Suprapubic skin (tissue), 4 donors: ENCODE results near the gene HOXC6.

Source experiments
- EP300 ChIP-seq: sonication (generic); formaldehyde crosslinking; IDR thresholded peaks from one replicate; pipeline ENCODE4 v1.6.1; 2017; ENCODE audit warnings: antibody characterized with exemption
- POLR2A ChIP-seq, 2 donors: fragments of 450-650 bp; IDR thresholded peaks; one replicate each; pipeline ENCODE4 v1.6.1; 2017; ENCODE audit warnings: antibody characterized with exemption in 2 of 2, mild to moderate bottlenecking in 2 of 2, moderate library complexity in 2 of 2
- POLR2AphosphoS5 ChIP-seq, 3 donors: sonication (generic); formaldehyde crosslinking; IDR thresholded peaks; one replicate each; pipeline ENCODE4 v1.6.1; 2017; ENCODE audit warnings: antibody characterized with exemption in 3 of 3
- TF ChIP-seq, protein P1 (sequence below), 2 donors: fragments of 200-600 bp in 1 of 2; fragments of 450-650 bp in 1 of 2; sonication (generic) in 1 of 2; IDR thresholded peaks; one replicate each; pipeline ENCODE4 v1.5.1; 2016 to 2019; ENCODE audit warnings: antibody characterized with exemption in 2 of 2, mild to moderate bottlenecking in 1 of 2, moderate library complexity in 1 of 2

- TF ChIP-seq, protein P1, sequence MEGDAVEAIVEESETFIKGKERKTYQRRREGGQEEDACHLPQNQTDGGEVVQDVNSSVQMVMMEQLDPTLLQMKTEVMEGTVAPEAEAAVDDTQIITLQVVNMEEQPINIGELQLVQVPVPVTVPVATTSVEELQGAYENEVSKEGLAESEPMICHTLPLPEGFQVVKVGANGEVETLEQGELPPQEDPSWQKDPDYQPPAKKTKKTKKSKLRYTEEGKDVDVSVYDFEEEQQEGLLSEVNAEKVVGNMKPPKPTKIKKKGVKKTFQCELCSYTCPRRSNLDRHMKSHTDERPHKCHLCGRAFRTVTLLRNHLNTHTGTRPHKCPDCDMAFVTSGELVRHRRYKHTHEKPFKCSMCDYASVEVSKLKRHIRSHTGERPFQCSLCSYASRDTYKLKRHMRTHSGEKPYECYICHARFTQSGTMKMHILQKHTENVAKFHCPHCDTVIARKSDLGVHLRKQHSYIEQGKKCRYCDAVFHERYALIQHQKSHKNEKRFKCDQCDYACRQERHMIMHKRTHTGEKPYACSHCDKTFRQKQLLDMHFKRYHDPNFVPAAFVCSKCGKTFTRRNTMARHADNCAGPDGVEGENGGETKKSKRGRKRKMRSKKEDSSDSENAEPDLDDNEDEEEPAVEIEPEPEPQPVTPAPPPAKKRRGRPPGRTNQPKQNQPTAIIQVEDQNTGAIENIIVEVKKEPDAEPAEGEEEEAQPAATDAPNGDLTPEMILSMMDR (IDR thresholded peaks at IDR 0.05), result no peak
- TF ChIP-seq POLR2A (IDR thresholded peaks at IDR 0.05), result no peak
- no peak for TF ChIP-seq POLR2AphosphoS5 (IDR thresholded peaks at IDR 0.05)
- no peak for TF ChIP-seq EP300
Observed at GRCh38 chr12:53997204-53998109, 30.8 kb upstream of the HOXC6 start.
